Cardiac fibroblast (primary cell): ENCODE data around the gene NOVA2.

Experiments used
- DNase-seq, 2 donors: peaks; one replicate each; pipeline versions ENCODE4 v3.0.0 to v3.0.0-alpha.2; 2010; ENCODE audit warnings: low read depth in 2 of 2
- H3K4me3 ChIP-seq, 2 donors: replicated peaks in 1 of 2; 1 replicate in 1 of 2; 2 replicates in 1 of 2; pipeline ENCODE4 v1.5.1; 2011; ENCODE audit warnings: low read depth in 2 of 2, low read length in 2 of 2, mild to moderate bottlenecking in 2 of 2, moderate library complexity in 1 of 2
- TF ChIP-seq, protein P1 (sequence below): IDR thresholded peaks from one replicate; pipeline ENCODE4 v1.5.1; 2011; ENCODE audit warnings: low read depth, mild to moderate bottlenecking, low read length, inconsistent platforms

Gene NOVA2

DNA sequence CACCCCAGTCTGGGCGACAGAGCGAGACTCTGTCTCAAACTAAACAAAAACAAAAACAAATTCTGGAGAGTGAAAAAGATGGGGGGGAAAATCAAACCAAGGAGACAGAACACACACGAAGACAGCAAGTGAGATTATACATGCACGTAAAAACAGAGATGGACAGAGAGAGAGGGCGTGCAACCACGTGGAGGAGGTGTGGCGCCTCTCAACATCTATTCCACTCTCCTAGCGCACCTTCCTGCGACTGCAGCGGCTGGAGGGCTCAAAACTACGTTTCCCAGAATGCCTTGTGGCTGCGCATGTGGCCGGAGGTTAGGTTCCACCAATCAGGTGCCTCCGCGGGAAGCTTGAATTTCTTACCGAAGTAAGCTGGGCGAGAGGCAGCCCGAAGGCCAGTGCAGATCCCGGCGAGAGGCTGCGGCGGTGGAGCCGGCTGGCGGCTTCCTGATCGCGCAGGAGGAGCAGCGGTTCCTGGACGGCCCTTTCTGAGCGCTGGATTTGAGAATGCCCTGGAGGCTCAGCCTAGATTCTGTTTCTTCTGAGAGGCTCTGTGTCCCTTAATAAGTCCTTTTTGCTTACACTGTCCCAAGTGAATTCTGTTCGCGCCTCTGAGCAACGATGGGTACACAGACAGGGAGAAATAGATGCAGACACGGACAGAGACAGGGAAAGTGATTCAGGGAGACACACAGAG, 46.0 kb downstream of the NOVA2 start:
- DNase-seq, result peak; percentile 92 to 93
- H3K4me3 ChIP-seq, result peak overlapping the region in 1 of 2 donors; percentile 10
- TF ChIP-seq, protein P1, sequence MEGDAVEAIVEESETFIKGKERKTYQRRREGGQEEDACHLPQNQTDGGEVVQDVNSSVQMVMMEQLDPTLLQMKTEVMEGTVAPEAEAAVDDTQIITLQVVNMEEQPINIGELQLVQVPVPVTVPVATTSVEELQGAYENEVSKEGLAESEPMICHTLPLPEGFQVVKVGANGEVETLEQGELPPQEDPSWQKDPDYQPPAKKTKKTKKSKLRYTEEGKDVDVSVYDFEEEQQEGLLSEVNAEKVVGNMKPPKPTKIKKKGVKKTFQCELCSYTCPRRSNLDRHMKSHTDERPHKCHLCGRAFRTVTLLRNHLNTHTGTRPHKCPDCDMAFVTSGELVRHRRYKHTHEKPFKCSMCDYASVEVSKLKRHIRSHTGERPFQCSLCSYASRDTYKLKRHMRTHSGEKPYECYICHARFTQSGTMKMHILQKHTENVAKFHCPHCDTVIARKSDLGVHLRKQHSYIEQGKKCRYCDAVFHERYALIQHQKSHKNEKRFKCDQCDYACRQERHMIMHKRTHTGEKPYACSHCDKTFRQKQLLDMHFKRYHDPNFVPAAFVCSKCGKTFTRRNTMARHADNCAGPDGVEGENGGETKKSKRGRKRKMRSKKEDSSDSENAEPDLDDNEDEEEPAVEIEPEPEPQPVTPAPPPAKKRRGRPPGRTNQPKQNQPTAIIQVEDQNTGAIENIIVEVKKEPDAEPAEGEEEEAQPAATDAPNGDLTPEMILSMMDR, result no peak

DNA sequence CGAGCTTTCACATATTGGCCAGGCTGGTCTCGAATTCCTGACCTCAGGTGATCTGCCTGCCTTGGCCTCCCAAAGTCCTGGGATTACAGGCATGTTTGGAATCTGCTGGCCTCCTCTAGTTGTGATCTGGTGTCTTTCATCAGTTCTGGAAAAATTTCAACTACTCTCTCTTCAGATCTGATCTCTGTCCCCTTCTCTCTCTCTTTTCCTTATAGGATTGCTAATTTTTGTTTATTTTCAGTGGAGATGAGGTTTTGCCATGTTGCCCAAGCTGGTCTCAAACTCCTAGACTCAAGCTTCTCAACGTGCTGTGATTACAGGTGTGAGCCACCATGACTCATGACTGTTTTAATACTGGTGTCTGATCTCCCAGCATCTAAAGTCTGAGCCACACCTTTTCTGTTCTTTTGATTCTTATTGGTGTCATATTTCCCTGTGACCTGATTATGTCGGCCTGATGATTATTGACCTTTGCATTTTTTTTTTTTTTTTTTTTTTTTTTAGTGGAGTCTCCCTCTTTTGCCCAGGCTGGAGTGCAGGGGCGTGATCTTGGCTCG, 48.7 kb downstream of the NOVA2 start:
- DNase-seq, result no peak
- TF ChIP-seq, protein P1, result no peak
- no peak overlapping the region for H3K4me3 ChIP-seq

DNA sequence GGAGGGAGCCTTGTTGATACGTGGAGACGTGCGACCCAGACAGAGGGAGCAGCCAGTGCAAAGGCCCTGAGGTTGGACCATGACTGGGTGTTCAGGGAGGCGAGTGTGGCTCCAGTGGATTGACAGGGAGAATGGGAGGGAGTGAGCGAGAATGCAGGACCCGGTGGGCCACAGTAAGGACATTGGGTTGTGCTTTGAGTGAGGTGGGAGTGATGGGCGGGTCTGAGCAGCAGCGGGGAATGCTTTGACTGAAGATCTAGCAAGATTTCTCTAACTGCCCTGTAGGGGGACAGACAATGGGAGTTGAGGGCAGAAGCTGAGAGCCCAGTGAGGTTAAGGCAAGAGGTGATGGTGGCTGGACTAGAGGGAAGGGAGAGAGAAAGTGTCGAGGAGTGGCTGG, 51.4 kb downstream of the NOVA2 start:
- TF ChIP-seq, protein P1, result peak; percentile 28
- H3K4me3 ChIP-seq, result no peak overlapping the region
- no peak for DNase-seq

DNA sequence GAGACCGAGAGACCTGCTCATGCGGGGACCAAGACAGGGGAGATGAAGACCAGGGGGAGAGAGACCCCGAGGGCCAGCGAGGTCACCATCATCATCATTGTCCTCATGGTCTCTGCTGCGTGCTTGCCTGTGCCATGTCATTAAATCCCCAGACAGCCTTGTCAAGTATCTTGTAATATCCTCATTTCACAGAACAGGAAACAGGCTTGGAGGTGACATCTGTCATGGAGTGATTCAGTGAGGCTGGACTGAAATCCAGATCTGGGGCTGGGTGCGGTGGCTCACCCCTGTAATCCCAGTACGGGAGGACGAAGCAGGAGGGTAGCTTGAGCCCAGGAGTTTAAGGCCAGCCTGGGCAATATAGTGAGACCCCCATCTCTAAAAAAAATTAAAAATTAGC, 53.2 kb downstream of the NOVA2 start:
- H3K4me3 ChIP-seq, result no peak overlapping the region
- TF ChIP-seq, protein P1, result no peak
- no peak for DNase-seq

DNA sequence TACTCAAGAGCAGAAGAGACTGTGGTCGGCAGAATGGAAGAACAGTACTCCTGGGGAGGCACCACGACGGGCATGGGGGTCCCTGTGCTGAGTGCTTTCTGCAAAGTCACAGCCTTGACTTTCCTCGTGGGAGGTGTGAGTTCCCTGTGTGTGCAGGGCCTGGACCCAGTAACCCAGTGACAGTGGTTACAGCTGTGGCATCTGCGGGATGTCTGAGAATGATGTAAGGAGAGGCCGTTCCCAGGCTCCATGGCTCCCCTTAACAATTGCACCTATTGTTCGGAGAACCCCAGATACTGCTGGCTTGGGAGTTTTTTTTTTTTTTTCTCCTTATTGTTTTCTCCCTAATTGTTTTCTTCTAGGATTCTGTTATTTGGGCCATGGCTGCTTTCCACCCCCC, 54.0 kb downstream of the NOVA2 start:
- no peak overlapping the region for H3K4me3 ChIP-seq
- no peak for DNase-seq
- TF ChIP-seq, protein P1, result no peak

DNA sequence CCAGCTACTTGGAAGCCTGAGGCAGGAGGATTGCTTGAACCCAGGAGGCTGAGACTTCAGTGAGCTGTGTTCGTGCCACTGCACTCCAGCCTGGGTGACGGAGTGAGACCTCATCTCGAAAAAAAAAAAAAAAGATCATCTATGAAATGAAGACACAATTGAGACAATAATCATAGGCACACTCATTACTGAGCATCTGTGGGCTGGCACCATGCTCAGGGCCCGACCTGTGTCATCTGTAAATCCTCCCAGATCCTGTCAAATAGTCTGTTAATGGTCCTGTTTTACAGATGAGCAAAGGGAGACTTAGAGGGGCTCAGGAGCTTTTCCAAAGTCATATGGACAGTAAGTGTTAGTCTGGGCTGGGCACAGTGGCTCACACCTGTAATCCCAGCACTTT, 54.9 kb downstream of the NOVA2 start:
- TF ChIP-seq, protein P1, result no peak
- no peak overlapping the region for H3K4me3 ChIP-seq
- no peak for DNase-seq
